Gastrocnemius medialis (tissue), 4 donors: ENCODE measurements around the gene CACNA1A.

Source experiments
- POLR2A ChIP-seq, 2 donors: fragments of 450-650 bp; IDR thresholded peaks; one replicate each; pipeline ENCODE4 v1.6.1; 2017; ENCODE audit warnings: antibody characterized with exemption in 2 of 2, mild to moderate bottlenecking in 2 of 2, moderate library complexity in 2 of 2
- TF ChIP-seq, protein P1 (sequence below), 5 experiments: fragments of 450-650 bp in 3 of 5; fragments of 200-600 bp in 2 of 5; sonication (generic) in 2 of 5; IDR thresholded peaks in 4 of 5; conservative IDR thresholded peaks in 1 of 5; 1 replicate in 4 of 5; 2 replicates in 1 of 5; pipeline ENCODE4 v1.5.1; 2016 to 2019; ENCODE audit warnings: antibody characterized with exemption in 5 of 5, mild to moderate bottlenecking in 3 of 5, moderate library complexity in 3 of 5

DNA sequence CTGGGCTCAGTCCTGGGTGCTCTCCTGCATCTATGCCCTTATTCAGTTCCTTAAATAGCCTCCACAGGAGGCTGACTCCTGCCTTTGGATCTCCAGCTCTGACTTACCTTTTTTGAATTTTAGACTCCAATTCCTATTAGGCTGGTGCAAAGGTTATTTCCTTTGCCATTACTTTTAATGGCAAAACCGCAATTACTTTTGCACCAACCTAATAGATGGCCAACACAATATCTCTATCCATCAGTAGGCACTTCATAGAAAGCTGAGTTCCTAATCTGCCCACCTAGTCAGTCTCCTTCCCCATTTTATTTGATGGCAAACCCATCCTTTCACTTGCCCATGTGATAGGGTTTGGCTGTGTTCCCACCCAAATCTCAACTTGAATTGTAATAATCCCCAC is 95.3 kb downstream of the CACNA1A start:
- TF ChIP-seq, protein P1, sequence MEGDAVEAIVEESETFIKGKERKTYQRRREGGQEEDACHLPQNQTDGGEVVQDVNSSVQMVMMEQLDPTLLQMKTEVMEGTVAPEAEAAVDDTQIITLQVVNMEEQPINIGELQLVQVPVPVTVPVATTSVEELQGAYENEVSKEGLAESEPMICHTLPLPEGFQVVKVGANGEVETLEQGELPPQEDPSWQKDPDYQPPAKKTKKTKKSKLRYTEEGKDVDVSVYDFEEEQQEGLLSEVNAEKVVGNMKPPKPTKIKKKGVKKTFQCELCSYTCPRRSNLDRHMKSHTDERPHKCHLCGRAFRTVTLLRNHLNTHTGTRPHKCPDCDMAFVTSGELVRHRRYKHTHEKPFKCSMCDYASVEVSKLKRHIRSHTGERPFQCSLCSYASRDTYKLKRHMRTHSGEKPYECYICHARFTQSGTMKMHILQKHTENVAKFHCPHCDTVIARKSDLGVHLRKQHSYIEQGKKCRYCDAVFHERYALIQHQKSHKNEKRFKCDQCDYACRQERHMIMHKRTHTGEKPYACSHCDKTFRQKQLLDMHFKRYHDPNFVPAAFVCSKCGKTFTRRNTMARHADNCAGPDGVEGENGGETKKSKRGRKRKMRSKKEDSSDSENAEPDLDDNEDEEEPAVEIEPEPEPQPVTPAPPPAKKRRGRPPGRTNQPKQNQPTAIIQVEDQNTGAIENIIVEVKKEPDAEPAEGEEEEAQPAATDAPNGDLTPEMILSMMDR (IDR thresholded peaks at IDR 0.05 in 4 of 5, conservative IDR thresholded peaks at IDR 0.05 in 1 of 5): no peak
- no peak for TF ChIP-seq POLR2A (IDR thresholded peaks at IDR 0.05)
